GM10248 (cell line): Measurements from ENCODE around the gene LIMA1.
"Not testable (repeated sequence)": the region's sequence is repeated elsewhere in the genome, so short reads cannot be mapped to it uniquely, and the experiment has no call there.

Source experiments
- CTCF ChIA-PET: fragments of 300-600 bp; sonication (Branson Sonifier 250); formaldehyde crosslinking; extraction: SDS; loops from one replicate; lab custom pipeline; 2021; ENCODE audit warnings: antibody characterized with exemption; lab: Yijun Ruan, JAX
- POLR2A ChIA-PET: fragments of 350-650 bp; sonication (Branson Sonifier 250); formaldehyde crosslinking; extraction: SDS; loops from one replicate; lab custom pipeline; 2020; ENCODE audit warnings: antibody characterized with exemption; lab: Yijun Ruan, JAX
- DNase-seq: peaks from one replicate; pipeline ENCODE4 v3.0.0; 2012; ENCODE audit errors: extremely low spot score
- CTCF ChIP-seq: IDR thresholded peaks from 2 replicates; pipeline ENCODE4 v1.5.1; 2012; ENCODE audit warnings: mild to moderate bottlenecking, low read depth; ENCODE audit errors: extremely low read depth, missing control alignments, control extremely low read depth

LIMA1 gene

GRCh38 chr12:50220363-50220995 is 62.8 kb downstream of the LIMA1 start:
- ChIA-PET POLR2A (interaction anchor here (1.3 to 1.6 kb wide), 2 partner anchors 9 to 109 kb away, joined by 4 to 6 read pairs; partner anchors contain the start of gene COX14), CTCF (interaction anchor here (1.3 to 2.8 kb wide), 7 partner anchors 9 to 150 kb away, joined by 3 to 18 read pairs (median 6); partner anchors contain the start of gene COX14)
- no peak for TF ChIP-seq CTCF
- DNase-seq, result peak; percentile 45

- CTCF ChIA-PET, result interaction anchor here (2.2 kb wide), 1 partner anchor 10 kb away, joined by 8 read pairs; no protein-coding TSS in a partner anchor
- no peak for TF ChIP-seq CTCF
- POLR2A ChIA-PET, result interaction anchor here (0.7 kb wide), 1 partner anchor 35 kb away, joined by 3 read pairs; no protein-coding TSS in a partner anchor
- DNase-seq, result no peak
These were observed 63.8 kb downstream of the LIMA1 start for GRCh38 chr12:50219544-50219943.

GRCh38 chr12:50219001-50219400 is 64.3 kb downstream of the LIMA1 start:
- DNase-seq, result not testable (repeated sequence)
- POLR2A ChIA-PET, result interaction anchor here (0.7 kb wide), 1 partner anchor 36 kb away, joined by 3 read pairs; no protein-coding TSS in a partner anchor
- CTCF ChIA-PET, result interaction anchor here (2.2 kb wide), 1 partner anchor 9 kb away, joined by 8 read pairs; no protein-coding TSS in a partner anchor

GRCh38 chr12:50218386-50218785 is 64.9 kb downstream of the LIMA1 start:
- ChIA-PET POLR2A (no interaction called here), CTCF (interaction anchor here (2.2 kb wide), 1 partner anchor 9 kb away, joined by 8 read pairs; no protein-coding TSS in a partner anchor)
- no peak for DNase-seq
- no peak for TF ChIP-seq CTCF

- no peak for TF ChIP-seq CTCF
- CTCF ChIA-PET, result interaction anchor here (1.5 to 2.2 kb wide), 2 partner anchors 10 to 25 kb away, joined by 6 to 8 read pairs; no protein-coding TSS in a partner anchor
- DNase-seq, result no peak
- POLR2A ChIA-PET, result no interaction called here
These were observed 66.1 kb downstream of the LIMA1 start for GRCh38 chr12:50217202-50217601.

- POLR2A ChIA-PET, result no interaction called here
- DNase-seq, result no peak
- CTCF ChIA-PET, result no interaction called here
These were observed 68.3 kb downstream of the LIMA1 start for GRCh38 chr12:50215033-50215432.

More at GRCh38 chr12:50215033-50215432, 68.3 kb downstream of the LIMA1 start:
- TF ChIP-seq CTCF, result no peak
